Testis (tissue), 2 donors: ENCODE results near the gene TRAPPC12.

Experiments
- CTCF ChIP-seq, 3 experiments: fragments of 450-650 bp in 2 of 3; fragments of 200-600 bp in 1 of 3; sonication (generic) in 1 of 3; IDR thresholded peaks; one replicate each; pipeline ENCODE4 v1.5.1; 2016 to 2019; ENCODE audit warnings: antibody characterized with exemption in 3 of 3, mild to moderate bottlenecking in 2 of 3, moderate library complexity in 1 of 3
- POLR2A ChIP-seq: fragments of 450-650 bp; IDR thresholded peaks from one replicate; pipeline ENCODE4 v1.6.1; 2017; ENCODE audit warnings: antibody characterized with exemption, mild to moderate bottlenecking, moderate library complexity

GRCh38 chr2:3336844-3337243 lies 42.6 kb upstream of the TRAPPC12 start:
- TF ChIP-seq CTCF (IDR thresholded peaks at IDR 0.05) (no peak), POLR2A (no peak)
